Measurements from ENCODE around the gene ASS1.

- TF ChIP-seq CTCF (IDR thresholded peaks at IDR 0.05) (no peak), EP300 (IDR thresholded peaks at IDR 0.05; ENCODE audit: low read depth) (no peak), POLR2A (IDR thresholded peaks at IDR 0.05) (no peak)
These were observed 27.5 kb downstream of the ASS1 start for GRCh38 chr9:130472184-130472705.

Data from transverse colon (tissue), 3 donors.